Mucosa of rectum (tissue), 2 donors: ENCODE measurements around the gene PRTG.

Experiments used
- H3K27ac ChIP-seq, 2 donors: one replicate each; pipeline ENCODE4 v1.7.0; 2013; ENCODE audit warnings: inconsistent platforms in 2 of 2, low read depth in 2 of 2, low read length in 2 of 2
- H3K27me3 ChIP-seq, 2 donors: one replicate each; pipeline ENCODE4 v1.7.0; 2013; ENCODE audit warnings: low read length in 2 of 2; ENCODE audit not compliant: control insufficient read depth in 2 of 2, insufficient read depth in 2 of 2
- H3K36me3 ChIP-seq, 2 donors: one replicate each; pipeline ENCODE4 v1.7.0; 2013; ENCODE audit warnings: low read length in 2 of 2; ENCODE audit not compliant: control insufficient read depth in 2 of 2, insufficient read depth in 2 of 2
- H3K4me1 ChIP-seq, 2 donors: one replicate each; pipeline ENCODE4 v1.7.0; 2013; ENCODE audit warnings: low read length in 2 of 2, mild to moderate bottlenecking in 1 of 2; ENCODE audit not compliant: control insufficient read depth in 2 of 2, insufficient read depth in 2 of 2
- H3K4me3 ChIP-seq, 2 donors: one replicate each; pipeline ENCODE4 v1.7.0; 2013; ENCODE audit warnings: low read length in 2 of 2
- H3K9ac ChIP-seq, 2 donors: one replicate each; pipeline ENCODE4 v1.7.0; 2013; ENCODE audit warnings: low read length in 2 of 2, low read depth in 1 of 2, mild to moderate bottlenecking in 1 of 2
- H3K9me3 ChIP-seq, 2 donors: one replicate each; pipeline ENCODE4 v1.7.0; 2013; ENCODE audit warnings: low read length in 2 of 2; ENCODE audit not compliant: control insufficient read depth in 2 of 2
- donor health status: healthy.
- donor health status: Normal muscosa, but diverticular disease.

Gene PRTG

DNA sequence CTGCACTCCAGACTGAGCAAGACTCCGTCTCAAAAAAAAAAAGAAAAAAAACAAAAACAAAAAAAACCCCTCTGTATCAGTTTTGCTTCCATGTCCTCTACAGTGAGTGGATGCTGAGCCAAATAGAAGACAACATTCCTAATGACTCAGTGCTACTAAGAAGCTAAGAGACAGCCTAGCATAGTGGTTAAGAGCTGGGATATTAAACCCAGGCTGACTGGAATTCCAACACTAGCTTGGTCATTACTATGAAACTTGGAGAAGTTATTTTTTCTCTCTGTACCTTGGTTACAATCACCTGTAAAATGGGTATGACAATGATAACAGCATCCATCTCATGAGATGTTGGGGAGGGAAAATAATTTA, 93.9 kb downstream of the PRTG start:
- Histone ChIP-seq H3K27me3 (no peaks in the 10 kb centered on the region), H3K4me1 (no peaks in the 10 kb centered on the region), H3K9me3 (no peaks in the 10 kb centered on the region), H3K27ac (no peak overlapping the region), H3K4me3 (no peak overlapping the region), H3K9ac (no peak overlapping the region), H3K36me3 (no peaks in the 10 kb centered on the region)

DNA sequence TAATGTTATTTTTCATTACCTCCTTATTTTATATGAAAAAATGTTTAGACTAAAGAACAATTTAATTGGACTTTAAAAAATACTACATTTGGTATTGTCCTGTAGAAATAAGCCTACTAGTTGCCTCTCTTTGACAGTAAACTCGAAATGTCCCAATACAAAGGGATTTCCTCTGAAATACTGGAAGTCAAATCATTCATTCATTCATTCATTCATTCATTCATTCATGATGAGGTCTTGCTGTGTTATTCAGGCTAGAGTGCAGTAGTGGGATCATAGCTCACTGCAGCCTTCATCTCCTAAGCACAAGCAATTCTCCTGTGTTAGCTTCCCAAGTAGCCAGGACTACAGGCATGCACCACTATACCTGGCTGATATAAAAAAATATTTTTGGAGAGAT, 104.2 kb downstream of the PRTG start:
- Histone ChIP-seq H3K27ac (no peak overlapping the region), H3K27me3 (no peaks in the 10 kb centered on the region), H3K4me3 (no peak overlapping the region), H3K36me3 (no peaks in the 10 kb centered on the region), H3K9me3 (no peaks in the 10 kb centered on the region), H3K9ac (no peak overlapping the region), H3K4me1 (no peaks in the 10 kb centered on the region)

DNA sequence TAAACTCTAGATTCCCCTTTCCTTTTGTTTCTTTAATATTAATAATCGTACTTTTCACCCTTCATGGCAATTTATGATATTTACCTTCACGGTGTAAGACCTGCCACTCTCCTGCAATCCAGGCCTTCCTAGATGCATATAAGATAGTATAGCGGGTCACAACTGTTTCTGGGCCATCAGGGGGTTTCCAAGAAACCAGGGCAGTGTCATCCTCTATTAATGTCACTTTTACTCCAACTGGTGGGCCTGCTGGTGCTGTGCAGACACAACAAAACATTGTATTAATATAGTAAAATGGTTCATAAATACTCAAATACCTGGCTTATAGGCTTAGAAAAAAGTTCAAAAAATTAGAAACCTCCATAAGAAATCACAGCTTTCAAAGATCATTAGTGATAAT, 105.9 kb downstream of the PRTG start:
- H3K36me3 ChIP-seq, result no peaks in the 10 kb centered on the region
- H3K9me3 ChIP-seq, result no peaks in the 10 kb centered on the region
- H3K27ac ChIP-seq, result no peak overlapping the region
- H3K4me3 ChIP-seq, result no peak overlapping the region
- no peaks in the 10 kb centered on the region for H3K4me1 ChIP-seq
- H3K9ac ChIP-seq, result no peak overlapping the region
- H3K27me3 ChIP-seq, result no peaks in the 10 kb centered on the region

DNA sequence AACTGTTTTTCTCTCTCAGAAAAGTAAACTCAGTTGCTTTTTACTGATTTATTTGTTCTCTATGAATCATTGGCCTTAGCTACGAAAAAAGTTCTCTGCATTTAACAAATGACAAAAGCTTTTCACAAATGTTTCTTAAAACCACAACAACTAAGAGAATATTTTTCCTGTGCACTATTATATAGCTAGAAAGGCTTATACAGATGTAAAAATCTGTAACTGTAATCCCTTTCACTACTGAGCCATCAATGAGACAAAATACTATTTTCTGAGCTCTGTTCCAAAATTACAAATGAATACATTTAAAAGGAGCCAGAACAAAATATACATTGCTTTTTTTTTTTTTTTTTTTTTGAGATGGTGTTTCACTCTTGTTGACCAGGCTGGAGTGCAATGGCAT, 109.2 kb downstream of the PRTG start:
- Histone ChIP-seq H3K36me3 (no peaks in the 10 kb centered on the region), H3K9ac (no peak overlapping the region), H3K4me1 (no peaks in the 10 kb centered on the region), H3K4me3 (no peak overlapping the region), H3K27ac (no peak overlapping the region), H3K9me3 (no peaks in the 10 kb centered on the region), H3K27me3 (no peaks in the 10 kb centered on the region)

DNA sequence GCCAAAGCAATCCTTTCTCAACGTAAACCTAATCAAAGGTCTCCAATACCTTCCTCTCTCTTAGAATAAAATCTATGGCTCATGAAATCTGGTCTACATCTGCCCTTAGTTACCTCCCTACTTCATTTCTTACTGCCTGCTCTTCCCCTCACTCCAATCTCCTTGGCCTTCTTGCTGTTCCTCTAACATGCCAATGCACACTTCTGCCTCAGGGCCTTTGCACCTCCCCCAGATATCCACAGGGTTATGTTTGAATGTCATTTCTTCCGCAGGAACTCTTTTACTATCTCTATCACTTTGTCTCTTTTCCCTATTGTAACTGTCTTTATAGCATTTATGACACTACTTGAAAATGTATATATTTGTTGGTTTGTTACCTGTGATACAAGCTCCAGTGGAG, 110.5 kb downstream of the PRTG start:
- no peaks in the 10 kb centered on the region for H3K36me3 ChIP-seq
- H3K9ac ChIP-seq, result no peak overlapping the region
- H3K9me3 ChIP-seq, result no peaks in the 10 kb centered on the region
- H3K27ac ChIP-seq, result no peak overlapping the region
- no peaks in the 10 kb centered on the region for H3K27me3 ChIP-seq
- no peak overlapping the region for H3K4me3 ChIP-seq
- no peaks in the 10 kb centered on the region for H3K4me1 ChIP-seq

DNA sequence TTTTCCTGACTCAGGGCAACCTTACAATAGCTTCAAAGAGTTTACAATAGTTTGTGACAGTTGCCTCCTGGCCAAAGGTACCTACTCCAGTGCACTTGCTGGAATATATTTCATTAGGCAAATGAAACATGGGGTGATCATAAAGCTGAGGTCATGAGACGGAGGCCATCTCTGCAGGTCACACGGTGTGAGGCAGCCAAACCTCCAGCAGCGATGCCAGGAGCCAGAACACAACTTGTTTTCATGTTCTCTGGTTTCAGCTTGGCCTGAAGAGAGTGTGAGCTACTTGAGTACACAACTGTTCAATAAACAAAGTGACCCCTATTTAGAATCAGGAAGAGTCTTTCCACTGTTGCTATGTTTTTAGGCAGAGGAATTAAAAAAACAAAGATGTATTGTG, 112.1 kb downstream of the PRTG start:
- Histone ChIP-seq H3K9ac (no peak overlapping the region), H3K36me3 (no peaks in the 10 kb centered on the region), H3K27ac (no peak overlapping the region), H3K9me3 (no peaks in the 10 kb centered on the region), H3K27me3 (no peaks in the 10 kb centered on the region), H3K4me3 (no peak overlapping the region), H3K4me1 (no peaks in the 10 kb centered on the region)

DNA sequence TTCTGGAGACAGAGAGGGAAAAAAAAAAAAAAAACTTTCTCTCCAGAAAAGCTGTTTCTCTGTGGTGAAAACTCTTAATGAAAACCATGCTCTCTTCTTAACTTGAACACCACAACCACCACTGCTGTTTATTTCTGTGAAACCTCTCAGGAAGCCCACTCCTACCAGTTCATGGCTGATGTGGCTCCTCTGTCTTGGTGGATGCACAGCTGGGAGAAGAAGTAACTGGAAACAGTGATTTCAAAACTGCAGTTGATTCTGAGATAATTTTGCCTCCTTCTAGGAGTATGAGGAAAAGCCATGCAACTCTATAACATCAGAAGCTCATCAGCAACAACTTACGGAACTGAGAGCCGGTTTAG, 114.6 kb downstream of the PRTG start:
- no peaks in the 10 kb centered on the region for H3K36me3 ChIP-seq
- no peak overlapping the region for H3K9ac ChIP-seq
- H3K27me3 ChIP-seq, result no peaks in the 10 kb centered on the region
- H3K27ac ChIP-seq, result no peak overlapping the region
- H3K4me3 ChIP-seq, result no peak overlapping the region
- H3K9me3 ChIP-seq, result no peaks in the 10 kb centered on the region
- no peaks in the 10 kb centered on the region for H3K4me1 ChIP-seq

DNA sequence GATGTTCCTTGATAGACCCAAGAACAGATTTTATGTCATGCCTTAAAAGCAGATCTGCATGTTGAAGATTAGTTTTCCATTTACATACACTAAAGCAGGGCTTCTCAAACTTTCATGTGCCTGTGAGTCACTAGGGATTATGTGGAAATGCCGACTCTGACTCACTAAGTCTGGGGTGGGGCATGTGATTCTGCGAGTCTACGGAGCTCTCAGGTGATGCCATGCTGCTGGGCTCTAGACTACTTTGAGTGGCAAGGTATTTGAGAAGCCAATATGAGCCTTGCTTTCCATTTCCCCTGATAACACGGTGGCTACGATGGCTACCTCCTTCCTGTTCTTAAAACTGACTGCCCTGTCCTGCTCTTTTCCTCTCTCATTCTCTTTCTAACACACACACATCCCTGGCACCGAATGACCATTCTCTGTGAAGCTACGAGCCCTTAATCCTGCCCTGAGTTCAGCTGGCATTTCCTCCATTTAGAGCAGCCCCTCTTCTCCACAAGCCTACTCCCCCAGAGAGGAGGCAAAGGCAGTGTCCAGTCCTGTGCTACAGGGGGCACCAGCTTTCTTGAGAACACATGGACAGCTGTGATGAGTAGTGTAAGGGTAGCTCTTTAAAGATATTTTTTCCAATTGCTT, 115.1 kb downstream of the PRTG start:
- no peak overlapping the region for H3K9ac ChIP-seq
- H3K36me3 ChIP-seq, result no peaks in the 10 kb centered on the region

DNA sequence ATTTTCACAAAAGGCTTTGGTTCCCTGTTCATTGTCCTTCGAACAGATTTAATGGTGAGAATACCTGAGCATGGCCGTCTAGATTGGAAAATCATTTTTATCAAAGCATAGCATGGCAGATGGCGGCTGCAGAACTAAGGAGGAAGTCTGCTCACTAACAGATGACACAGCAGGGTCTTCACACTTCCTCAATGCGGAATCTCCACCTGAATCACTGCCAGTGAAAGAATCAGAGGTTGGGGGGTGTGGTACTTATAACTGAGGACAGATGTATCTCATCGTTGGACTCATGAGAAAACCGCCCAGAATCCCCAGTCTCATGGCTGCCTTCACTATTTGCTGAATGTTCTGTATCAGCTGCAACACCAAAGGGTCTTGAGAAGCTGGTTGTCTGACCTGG, 123.2 kb downstream of the PRTG start:
- H3K27ac ChIP-seq, result no peak overlapping the region
- H3K9ac ChIP-seq, result no peak overlapping the region
- peaks cover 0 to 2% of the 10 kb centered on the region in 2 donors for H3K9me3 ChIP-seq
- no peaks in the 10 kb centered on the region for H3K4me1 ChIP-seq
- H3K4me3 ChIP-seq, result no peak overlapping the region
- H3K27me3 ChIP-seq, result peaks cover 0 to 3% of the 10 kb centered on the region in 2 donors
- no peaks in the 10 kb centered on the region for H3K36me3 ChIP-seq

More for the DNA sequence above, 115.1 kb downstream of the PRTG start:
- H3K4me3 ChIP-seq, result no peak overlapping the region
- H3K27me3 ChIP-seq, result no peaks in the 10 kb centered on the region
- H3K4me1 ChIP-seq, result no peaks in the 10 kb centered on the region
- no peaks in the 10 kb centered on the region for H3K9me3 ChIP-seq
- H3K27ac ChIP-seq, result no peak overlapping the region

DNA sequence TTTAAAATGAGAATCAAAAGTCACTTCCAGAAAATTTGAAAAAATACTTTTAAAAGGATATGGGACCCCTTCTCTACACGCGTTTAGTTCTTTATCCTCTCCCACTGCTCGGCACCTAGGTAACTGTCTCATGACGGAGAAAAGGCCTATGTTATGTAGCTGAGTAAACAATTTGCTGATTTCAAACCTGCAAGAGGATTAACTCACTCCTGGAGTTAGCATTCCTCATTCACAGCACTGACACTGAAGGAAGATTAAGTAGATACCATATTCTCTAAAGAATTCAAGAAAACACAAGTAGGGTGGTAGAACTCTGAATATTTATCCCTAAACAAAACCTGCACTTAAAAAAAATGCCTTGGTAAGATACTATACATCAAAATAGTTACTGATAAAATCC, 124.6 kb downstream of the PRTG start:
- H3K4me1 ChIP-seq, result no peaks in the 10 kb centered on the region
- H3K9ac ChIP-seq, result no peak overlapping the region
- peaks cover 0 to 3% of the 10 kb centered on the region in 2 donors for H3K27me3 ChIP-seq
- H3K27ac ChIP-seq, result no peak overlapping the region
- no peak overlapping the region for H3K4me3 ChIP-seq
- no peaks in the 10 kb centered on the region for H3K36me3 ChIP-seq
- H3K9me3 ChIP-seq, result peaks cover 0 to 2% of the 10 kb centered on the region in 2 donors

DNA sequence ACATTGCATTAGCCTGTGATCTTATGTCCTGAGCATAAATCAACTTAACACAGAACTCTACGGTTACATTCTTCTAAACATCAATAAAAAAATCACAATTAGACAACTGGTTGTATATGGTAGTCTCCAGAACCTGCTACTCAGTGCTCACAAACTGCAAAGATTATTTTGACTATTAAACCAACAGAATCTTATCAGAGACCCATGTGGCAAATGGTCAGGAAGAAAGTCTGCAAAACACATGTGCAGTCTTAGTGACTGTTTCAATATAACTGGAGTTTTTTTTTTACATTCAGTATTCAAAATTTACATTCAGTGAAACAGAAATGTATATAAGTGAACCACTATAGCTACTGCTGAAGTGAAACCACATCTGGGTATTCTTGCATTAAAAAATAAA, 127.5 kb downstream of the PRTG start:
- Histone ChIP-seq H3K4me3 (no peak overlapping the region), H3K4me1 (no peaks in the 10 kb centered on the region), H3K9ac (no peak overlapping the region), H3K27me3 (peaks cover 0 to 3% of the 10 kb centered on the region in 2 donors), H3K27ac (no peak overlapping the region), H3K9me3 (peaks cover 0 to 2% of the 10 kb centered on the region in 2 donors), H3K36me3 (no peaks in the 10 kb centered on the region)
